Fibroblast of skin of left quadriceps (primary cell): ENCODE data around the gene NUDT4.
"Not testable (repeated sequence)": the region's sequence is repeated elsewhere in the genome, so short reads cannot be mapped to it uniquely, and the experiment has no call there.

Source experiments
- DNase-seq, 2 experiments: peaks; one replicate each; pipeline ENCODE4 v3.0.0-alpha.2; 2013; ENCODE audit warnings: low read depth in 2 of 2

NUDT4 gene

DNA sequence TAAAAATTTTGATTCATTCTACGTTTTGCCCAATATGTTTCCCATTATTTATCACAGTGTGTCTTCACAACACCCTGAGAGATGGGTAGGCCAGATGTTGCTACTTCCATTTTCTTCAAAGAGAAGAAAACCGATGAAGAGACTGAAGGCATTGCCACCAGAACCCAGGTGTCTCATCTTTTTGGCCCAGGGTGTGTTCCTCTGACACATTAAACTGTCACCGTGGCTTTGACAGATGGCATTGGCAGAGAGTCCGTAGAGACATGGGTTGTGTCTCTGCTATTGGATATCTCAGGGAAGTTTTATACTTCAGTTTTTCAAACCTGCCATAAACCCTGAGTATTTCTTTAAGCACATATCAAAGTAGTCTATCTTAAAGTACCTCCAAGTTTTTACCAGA is 11.3 kb upstream of the NUDT4 start:
- DNase-seq: no peak

GRCh38 chr12:93368766-93369165 is 9.0 kb upstream of the NUDT4 start:
- no peak for DNase-seq

DNA sequence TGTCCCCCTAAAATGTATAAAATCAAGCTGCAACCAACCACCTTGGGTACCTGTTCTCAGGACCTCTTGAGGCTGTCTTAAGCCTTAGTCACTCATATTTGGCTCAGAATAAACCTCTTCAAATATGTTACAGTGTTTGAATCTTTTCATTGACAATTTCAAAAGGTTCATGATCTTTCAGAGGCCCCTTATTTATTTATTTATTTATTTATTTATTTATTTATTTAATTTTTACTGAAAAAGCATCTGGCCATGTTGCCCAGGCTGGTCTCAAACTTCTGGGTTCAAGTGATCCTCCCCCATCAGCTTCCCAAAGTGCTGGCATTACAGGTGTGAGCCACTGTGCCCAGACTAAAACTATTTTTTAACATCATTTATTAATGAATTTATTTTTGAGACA is 8.2 kb upstream of the NUDT4 start:
- DNase-seq: no peak

GRCh38 chr12:93370947-93371346 is 6.8 kb upstream of the NUDT4 start:
- no peak for DNase-seq

GRCh38 chr12:93373961-93374656 is 3.6 kb upstream of the NUDT4 start:
- no peak for DNase-seq

- no peak for DNase-seq
These were observed 1.8 kb upstream of the NUDT4 start for GRCh38 chr12:93375906-93376305.

DNA sequence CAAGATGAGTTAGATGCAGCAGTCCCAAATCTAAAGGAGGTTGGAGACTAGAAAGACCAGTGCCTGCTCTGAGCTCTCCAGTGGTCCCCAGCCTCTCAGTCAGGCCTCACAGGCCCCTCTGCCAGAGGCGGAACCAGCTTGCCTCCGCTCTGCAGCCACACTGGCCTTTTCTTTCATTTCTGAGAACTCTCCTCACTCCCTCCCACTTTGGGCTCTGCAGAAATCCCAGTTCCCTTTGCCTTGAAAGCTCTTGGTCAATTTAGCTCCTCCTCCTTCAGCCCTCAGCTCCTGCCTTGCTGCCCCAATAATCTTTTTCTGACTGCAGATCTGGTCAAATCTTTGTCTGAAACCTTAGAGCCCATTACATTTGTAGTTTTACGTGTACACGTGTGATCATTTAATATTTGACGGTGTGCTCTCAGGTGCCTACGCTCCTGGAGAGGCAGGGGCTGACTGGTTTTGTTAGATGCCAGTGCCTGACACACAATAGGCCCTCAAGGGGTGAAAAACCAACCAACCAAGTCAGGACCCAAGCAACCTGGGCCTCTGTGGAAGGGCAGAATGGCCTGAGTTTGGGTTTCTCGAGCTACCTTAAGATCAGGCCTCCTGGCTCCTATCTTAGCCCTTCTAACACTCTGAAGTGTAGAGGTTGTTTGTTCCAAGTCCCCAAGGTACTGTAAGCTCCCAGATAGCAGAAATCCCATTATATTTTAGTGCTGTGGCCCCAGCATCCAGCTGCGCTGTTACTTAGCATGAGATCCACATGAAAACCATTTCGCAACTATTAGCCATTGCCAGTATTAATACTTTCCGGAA is 1.1 kb upstream of the NUDT4 start:
- DNase-seq: no peak

DNA sequence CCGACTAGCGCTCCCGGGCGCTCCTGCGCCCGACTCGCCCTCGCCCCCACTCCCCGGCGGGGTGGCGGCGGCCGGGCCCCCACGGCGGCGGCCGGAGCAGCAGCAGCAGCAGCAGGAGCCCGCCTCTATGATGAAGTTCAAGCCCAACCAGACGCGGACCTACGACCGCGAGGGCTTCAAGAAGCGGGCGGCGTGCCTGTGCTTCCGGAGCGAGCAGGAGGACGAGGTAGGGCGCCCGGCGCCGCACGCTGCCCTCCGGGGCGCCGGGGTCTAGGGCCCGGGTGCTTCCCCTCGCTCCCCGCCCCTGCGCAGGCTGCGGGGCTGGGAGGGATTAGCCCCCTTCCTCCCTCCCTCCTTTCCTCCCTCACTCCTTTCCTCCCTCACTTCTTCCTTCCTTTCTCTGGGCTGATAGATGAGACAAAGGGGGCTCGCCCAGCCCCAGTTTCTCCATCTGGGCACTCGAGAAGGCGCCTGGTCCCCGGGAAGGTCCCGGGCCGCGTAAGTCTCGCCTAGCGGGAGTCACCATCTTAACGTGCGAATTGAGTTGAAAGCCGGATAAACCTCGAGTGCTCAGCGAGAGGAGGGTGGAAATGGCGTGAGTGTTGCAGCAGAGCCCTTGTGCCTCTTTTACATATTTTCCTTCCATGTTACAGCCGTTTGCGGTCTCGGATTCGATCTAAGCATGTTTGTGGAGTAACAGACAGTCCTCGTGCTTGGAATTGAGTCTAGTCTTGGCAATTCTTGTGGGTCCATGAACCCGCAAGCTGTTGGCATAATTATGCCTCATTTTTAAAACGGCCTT is 672 bp downstream of the NUDT4 start:
- DNase-seq: peak in 1 of 2 experiments; percentile 50

- DNase-seq: no peak
These were observed 1.2 kb downstream of the NUDT4 start for GRCh38 chr12:93378998-93379325.

DNA sequence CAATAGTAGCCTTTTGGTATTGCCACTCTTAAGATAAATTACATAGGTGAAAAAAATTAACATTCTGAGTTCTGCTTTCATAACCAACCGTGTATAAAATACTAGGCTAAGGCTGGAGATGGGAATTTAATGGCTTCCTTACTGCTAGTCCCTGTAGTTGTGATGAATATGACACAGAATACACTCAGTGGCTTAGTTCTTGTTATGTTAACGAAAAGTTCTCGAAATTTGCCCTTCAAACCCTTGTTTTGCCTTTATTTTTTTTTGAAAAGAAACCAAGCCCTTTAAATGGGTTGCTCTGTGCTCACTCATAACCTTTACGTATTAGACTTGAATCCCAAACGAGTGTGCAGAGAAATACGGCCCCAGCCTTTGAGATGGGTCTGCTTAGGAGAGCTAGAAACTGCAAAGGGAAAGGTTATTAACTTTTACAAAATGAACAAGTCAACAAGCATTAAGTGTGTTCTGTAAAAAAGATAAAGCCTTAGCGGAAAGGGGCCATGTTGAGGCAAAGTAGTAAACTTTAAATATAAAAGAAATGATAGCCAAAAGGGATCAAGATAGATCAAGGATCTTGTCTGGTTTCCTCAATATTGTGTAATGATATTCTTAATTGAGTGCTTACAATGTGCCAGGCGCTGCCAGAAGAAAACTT is 1.7 kb downstream of the NUDT4 start:
- DNase-seq: no peak

- DNase-seq: no peak
These were observed 2.2 kb downstream of the NUDT4 start for GRCh38 chr12:93379981-93380361.

- DNase-seq: no peak
These were observed 2.9 kb downstream of the NUDT4 start for GRCh38 chr12:93380480-93381121.

DNA sequence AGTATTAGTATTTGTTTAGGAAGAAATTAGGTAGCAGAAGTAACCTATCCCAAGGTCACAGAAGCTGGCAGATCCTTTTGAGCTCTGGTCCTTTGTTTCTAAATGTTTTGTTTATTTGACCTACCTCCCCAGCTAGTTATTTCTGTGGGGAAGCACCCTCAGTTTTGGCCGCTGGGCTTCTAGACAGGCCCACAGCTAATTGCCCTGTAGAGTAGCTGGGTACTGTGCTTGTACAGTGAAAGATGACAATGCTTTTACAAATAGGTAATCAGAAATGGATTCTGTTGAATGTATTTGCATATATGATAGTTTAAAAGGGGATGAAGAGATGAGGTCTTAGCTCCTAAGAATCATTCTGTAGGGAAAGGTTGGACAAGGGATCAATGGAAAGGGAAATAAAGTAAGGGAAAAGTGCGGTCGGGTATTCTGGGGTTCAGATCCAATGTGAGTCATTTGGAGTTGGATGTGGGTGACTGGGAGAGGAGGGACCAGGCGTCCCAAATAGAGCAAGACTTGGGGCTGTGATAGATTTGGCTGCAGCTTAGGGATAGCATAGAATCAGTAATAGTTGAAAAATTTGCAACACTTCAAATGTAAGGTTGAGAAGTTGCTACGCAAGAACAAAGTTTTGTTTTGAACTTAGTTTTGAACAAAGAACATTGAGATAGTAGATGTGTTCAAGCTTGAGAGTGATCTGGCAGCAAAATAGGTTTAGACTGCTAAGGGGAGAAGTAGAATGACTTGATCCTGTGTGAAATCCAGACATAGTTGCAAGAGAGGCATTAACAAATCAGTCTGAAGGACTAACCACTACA is 3.6 kb downstream of the NUDT4 start:
- no peak for DNase-seq

DNA sequence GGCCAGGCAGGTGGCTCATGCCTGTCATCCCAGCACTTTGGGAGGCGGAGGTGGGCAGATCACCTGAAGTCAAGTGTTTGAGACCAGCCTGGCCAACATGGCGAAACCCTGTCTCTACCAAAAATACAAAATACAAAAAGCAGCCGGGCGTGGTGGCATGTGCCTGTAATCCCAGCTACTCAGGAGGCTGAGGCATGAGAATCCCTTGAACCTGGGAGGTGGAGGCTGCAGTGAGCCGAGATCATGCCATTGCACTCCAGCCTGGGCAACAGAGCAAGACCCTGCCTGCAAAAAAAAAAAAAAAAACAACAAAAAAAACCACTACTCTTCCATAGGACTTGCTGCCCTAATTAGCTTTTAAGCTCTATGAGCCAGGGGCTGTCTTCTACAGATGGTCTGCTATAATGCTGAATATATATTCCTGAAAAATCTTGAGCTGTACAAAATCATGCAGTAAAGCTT is 4.3 kb downstream of the NUDT4 start:
- DNase-seq: not testable (repeated sequence)

- no peak for DNase-seq
These were observed 10.1 kb downstream of the NUDT4 start for GRCh38 chr12:93387780-93388179.

DNA sequence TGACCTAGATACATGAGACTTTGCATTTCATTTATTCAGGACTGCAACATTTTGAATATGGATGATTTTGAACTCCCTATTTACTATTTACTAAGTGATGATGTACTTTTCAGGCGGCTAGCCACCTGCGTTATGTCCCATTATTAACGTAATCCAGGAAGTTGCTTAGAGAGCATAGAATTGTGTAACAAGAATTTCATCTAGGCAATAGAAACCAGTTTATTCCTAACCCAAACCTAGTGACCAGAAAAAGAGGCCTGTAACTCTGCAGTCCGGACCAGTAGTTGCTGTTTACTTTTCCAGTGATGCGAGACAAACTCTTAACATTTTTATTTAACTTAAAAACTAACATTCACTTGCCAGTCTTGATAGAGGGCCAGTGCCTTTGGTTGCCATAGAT is 12.3 kb downstream of the NUDT4 start:
- no peak for DNase-seq

DNA sequence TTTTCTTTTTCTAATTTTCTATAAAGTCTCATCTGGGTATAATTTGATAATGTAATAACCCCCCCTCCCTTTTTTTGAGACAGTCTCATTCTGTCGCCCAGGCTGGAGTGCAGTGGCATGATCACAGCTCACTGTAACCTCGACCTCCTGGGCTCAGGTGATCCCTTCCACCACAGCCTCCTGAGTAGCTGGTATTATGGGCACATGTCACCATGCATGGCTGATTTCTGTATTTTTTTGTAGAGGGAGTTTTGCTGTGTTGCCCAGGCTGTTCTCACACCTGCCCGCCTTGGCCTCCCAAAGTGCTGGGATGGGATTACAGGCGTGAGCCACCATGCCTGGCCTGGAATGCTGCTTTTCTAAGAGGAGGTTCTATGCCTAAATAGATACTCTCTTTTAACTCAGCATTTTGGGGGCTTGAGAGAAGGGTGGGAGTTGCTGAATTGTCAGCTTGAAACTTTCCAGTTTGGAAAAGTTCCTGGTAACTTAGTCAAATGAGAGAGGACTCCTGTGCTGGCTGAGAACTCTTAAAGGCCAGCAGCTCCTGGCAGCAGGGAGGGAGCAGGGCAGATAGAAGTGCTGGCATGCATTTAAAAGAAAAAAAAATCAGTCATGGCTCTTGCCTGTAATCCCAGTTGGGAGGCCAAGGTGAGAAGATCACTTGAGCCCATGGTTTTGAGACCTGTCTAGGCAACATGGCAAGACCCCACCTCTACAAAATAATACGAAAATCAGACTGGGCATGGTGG is 13.0 kb downstream of the NUDT4 start:
- no peak for DNase-seq

GRCh38 chr12:93393425-93393824 is 15.7 kb downstream of the NUDT4 start:
- DNase-seq: no peak

- no peak for DNase-seq
These were observed 19.7 kb downstream of the NUDT4 start for GRCh38 chr12:93397412-93397811.
